ENCODE data around the gene XYLB.

DNA sequence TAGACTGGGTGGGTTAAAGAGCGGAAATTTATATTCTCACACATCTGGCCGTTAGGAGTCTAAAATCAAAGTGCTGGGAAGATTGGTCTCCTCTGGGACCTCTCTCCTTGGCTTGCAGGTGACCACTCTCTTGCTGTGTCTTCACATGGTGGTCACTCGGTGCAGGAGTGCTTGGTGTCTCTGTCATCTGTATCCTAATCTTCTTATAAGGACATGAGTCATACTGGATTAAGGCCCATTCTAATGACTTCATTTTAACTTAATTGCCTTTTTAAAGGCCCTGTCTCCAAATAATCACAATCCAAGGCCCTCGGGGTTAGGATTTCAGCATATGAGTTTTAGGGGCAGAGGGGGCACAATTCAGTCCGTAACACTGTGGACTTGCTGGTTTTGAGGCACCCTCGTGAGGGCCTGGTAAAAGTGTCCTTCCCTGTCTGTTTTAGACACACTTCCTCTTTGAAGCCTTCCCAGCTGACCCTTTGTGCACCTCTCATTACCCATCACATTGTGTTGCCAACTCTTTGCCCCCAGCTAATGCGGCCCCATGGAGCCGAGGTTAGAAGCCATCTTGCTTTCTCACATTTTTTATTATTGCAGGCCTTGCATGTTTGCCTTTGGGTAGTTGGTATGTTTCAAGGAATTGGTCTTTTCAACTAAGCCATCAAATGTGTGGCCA is 3.2 kb downstream of the XYLB start:
- TF ChIP-seq, protein P1, sequence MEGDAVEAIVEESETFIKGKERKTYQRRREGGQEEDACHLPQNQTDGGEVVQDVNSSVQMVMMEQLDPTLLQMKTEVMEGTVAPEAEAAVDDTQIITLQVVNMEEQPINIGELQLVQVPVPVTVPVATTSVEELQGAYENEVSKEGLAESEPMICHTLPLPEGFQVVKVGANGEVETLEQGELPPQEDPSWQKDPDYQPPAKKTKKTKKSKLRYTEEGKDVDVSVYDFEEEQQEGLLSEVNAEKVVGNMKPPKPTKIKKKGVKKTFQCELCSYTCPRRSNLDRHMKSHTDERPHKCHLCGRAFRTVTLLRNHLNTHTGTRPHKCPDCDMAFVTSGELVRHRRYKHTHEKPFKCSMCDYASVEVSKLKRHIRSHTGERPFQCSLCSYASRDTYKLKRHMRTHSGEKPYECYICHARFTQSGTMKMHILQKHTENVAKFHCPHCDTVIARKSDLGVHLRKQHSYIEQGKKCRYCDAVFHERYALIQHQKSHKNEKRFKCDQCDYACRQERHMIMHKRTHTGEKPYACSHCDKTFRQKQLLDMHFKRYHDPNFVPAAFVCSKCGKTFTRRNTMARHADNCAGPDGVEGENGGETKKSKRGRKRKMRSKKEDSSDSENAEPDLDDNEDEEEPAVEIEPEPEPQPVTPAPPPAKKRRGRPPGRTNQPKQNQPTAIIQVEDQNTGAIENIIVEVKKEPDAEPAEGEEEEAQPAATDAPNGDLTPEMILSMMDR (conservative IDR thresholded peaks at IDR 0.05; ENCODE audit: low read length) = no peak
- TF ChIP-seq EZH2phosphoT487 (IDR thresholded peaks at IDR 0.05; ENCODE audit: borderline replicate concordance, low read depth, low read length) = no peak

All from OCI-LY7 (cell line).